Cardiac muscle cell (in vitro differentiated cells and primary cell): ENCODE data around the gene ATP5IF1. TPM values are rescaled to one million over a fixed set of nuclear protein-coding genes. Genes with fewer than 3 reads are reported as not detected.

ENCODE experiments used
- DNase-seq, 2 donors: peaks; one replicate each; pipeline versions ENCODE4 v3.0.0 to v3.0.0-alpha.2; 2010 to 2017; ENCODE audit warnings: low read depth in 1 of 2, low spot score in 1 of 2
- H3K27ac ChIP-seq: fragments of 200-600 bp; sonication (generic); 2 replicates; pipeline ENCODE4 v1.5.1; 2016
- H3K27me3 ChIP-seq: fragments of 200-600 bp; sonication (generic); 2 replicates; pipeline ENCODE4 v1.6.0; 2016; ENCODE audit warnings: control low read depth
- H3K36me3 ChIP-seq: fragments of 200-600 bp; sonication (generic); 2 replicates; pipeline ENCODE4 v1.5.1; 2016; ENCODE audit warnings: control low read depth
- H3K4me1 ChIP-seq: fragments of 200-600 bp; sonication (generic); 2 replicates; pipeline ENCODE4 v1.8.1; 2017; ENCODE audit warnings: low read depth, mild to moderate bottlenecking, mixed run types
- H3K4me3 ChIP-seq: fragments of 200-600 bp; sonication (generic); 2 replicates; pipeline ENCODE4 v1.5.1; 2016; ENCODE audit warnings: mild to moderate bottlenecking
- H3K9me3 ChIP-seq: fragments of 200-600 bp; sonication (generic); 2 replicates; pipeline ENCODE4 v1.5.1; 2017; ENCODE audit warnings: low read depth, mild to moderate bottlenecking, control low read depth
- CTCF ChIP-seq: IDR thresholded peaks from 2 replicates; pipeline ENCODE4 v1.5.1; 2012; ENCODE audit warnings: low read depth, mild to moderate bottlenecking, low read length
- polyA plus RNA-seq: library from polyadenylated mRNA; unstranded; fragments of >200 nt; fragmentation: Nextera tagmentation; extraction: Ambion mirVana; gene quantifications from 2 replicates; pipeline ENCODE4 v1.2.1, GENCODE V29; 2016
- total RNA-seq: library from RNA; depleted of rRNA; stranded (reverse); fragments of >200 nt; gene quantifications from 2 replicates; pipeline ENCODE4 v1.2.3, GENCODE V29; 2016

The ATP5IF1 gene
- total and polyA plus RNA-seq, 2 experiments from 2014 or later, result 1,032 to 1,056 TPM

- Histone ChIP-seq H3K9me3 (no peaks in the 10 kb centered on the region), H3K27ac (no peak overlapping the region), H3K36me3 (peaks cover 18% of the 10 kb centered on the region), H3K4me1 (peaks cover 6% of the 10 kb centered on the region), H3K4me3 (no peak overlapping the region), H3K27me3 (no peaks in the 10 kb centered on the region)
- DNase-seq, result no peak
- no peak for TF ChIP-seq CTCF
These were observed 36.4 kb downstream of the ATP5IF1 start for GRCh38 chr1:28272215-28272852.

DNA sequence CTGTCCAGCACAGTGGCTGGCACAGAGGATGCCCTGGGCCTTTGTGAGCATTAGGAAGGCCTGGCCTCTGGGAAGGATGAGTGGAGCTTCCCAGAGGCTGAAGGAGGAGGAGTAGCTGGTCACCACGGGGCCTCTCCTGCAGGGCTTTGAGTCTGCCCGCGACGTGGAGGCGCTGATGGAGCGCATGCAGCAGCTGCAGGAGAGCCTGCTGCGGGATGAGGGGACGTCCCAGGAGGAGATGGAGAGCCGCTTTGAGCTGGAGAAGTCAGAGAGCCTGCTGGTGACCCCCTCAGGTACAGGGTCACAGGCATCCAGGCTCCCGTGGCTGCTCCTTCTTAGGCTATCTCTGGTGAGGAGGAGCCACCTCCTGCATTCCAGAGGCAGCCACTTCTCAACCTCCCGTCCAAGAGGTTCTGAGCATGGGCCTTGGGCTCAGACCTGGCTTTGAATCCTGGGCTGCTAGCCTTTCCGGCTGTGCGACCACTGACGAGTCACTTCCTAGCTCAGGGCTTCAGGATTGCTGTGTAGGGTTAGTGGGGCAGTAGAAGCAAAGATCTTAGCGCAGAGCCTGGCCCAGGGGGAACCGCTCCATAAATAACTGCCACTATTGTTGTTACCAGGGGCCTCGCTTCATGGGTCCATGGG lies 37.4 kb downstream of the ATP5IF1 start:
- peak overlapping the region; percentile 72 for H3K27ac ChIP-seq
- no peak for TF ChIP-seq CTCF
- no peak for DNase-seq
- H3K4me1 ChIP-seq, result peaks cover 6% of the 10 kb centered on the region
- H3K36me3 ChIP-seq, result peaks cover 21% of the 10 kb centered on the region
- H3K4me3 ChIP-seq, result no peak overlapping the region
- no peaks in the 10 kb centered on the region for H3K27me3 ChIP-seq
- H3K9me3 ChIP-seq, result no peaks in the 10 kb centered on the region

DNA sequence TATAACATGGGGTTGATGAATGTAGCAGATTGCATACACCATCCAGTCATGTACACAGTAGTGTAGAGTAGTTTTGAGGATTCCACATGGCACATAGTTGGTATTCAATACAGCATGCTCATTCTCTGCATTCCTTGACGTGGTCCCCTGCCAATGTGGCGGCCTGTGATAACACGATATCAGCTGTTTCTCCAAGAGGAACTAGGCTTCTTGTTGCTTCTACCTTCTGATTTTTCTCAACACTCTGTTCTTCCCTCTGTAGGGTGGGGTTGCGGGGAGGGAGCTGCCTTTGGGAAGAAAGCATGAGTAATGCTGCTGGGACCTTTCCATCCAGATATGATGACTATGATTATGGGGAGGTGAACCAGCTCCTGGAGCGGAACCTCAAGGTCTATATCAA lies 42.8 kb downstream of the ATP5IF1 start:
- TF ChIP-seq CTCF, result no peak
- Histone ChIP-seq H3K4me1 (no peaks in the 10 kb centered on the region), H3K36me3 (peaks cover 33% of the 10 kb centered on the region), H3K4me3 (no peak overlapping the region), H3K9me3 (no peaks in the 10 kb centered on the region), H3K27me3 (no peaks in the 10 kb centered on the region), H3K27ac (no peak overlapping the region)
- no peak for DNase-seq

GRCh38 chr1:28279721-28280120 lies 43.8 kb downstream of the ATP5IF1 start:
- Histone ChIP-seq H3K27me3 (no peaks in the 10 kb centered on the region), H3K4me3 (no peak overlapping the region), H3K4me1 (no peaks in the 10 kb centered on the region), H3K9me3 (no peaks in the 10 kb centered on the region), H3K36me3 (peaks cover 30% of the 10 kb centered on the region), H3K27ac (no peak overlapping the region)
- no peak for TF ChIP-seq CTCF
- DNase-seq, result no peak

DNA sequence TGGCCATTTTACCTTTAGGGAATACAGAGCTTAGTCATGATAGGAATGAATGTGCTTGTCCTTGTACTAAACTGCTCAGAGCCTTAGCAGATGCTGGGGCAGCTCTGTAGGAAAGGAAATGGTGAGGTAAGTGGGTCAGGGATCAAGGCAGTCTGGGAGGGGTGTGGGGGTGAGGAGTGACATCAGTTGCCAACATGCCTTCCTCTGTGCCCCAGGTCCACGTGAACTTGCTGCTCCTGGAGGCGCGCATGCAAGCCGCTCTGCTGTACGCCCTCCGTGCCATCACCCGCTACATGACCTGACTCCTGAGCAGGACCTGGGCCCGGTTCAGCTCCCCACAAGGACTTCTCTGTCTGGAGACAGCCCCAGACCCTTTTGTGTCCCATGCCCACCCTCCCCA lies 44.6 kb downstream of the ATP5IF1 start:
- DNase-seq, result no peak
- no peak for TF ChIP-seq CTCF
- Histone ChIP-seq H3K27me3 (no peaks in the 10 kb centered on the region), H3K36me3 (peaks cover 25% of the 10 kb centered on the region), H3K27ac (no peak overlapping the region), H3K4me1 (no peaks in the 10 kb centered on the region), H3K9me3 (no peaks in the 10 kb centered on the region), H3K4me3 (no peak overlapping the region)
